GM12872 (cell line): ENCODE results near the gene PAX7.

Experiments
- CTCF ChIP-seq: IDR thresholded peaks from 3 replicates; pipeline ENCODE4 v1.5.1; 2011; ENCODE audit warnings: low read depth, mild to moderate bottlenecking, low read length, moderate library complexity; ENCODE audit not compliant: insufficient read depth

PAX7 gene

GRCh38 chr1:18716785-18717678 lies 86.4 kb downstream of the PAX7 start:
- no peak for TF ChIP-seq CTCF

- TF ChIP-seq CTCF, result no peak
Observed at GRCh38 chr1:18719786-18720451, 89.3 kb downstream of the PAX7 start.

- TF ChIP-seq CTCF, result no peak
Observed at GRCh38 chr1:18721041-18721440, 90.4 kb downstream of the PAX7 start.

- no peak for TF ChIP-seq CTCF
Observed at GRCh38 chr1:18721776-18722175, 91.1 kb downstream of the PAX7 start.

GRCh38 chr1:18722270-18722669 lies 91.6 kb downstream of the PAX7 start:
- no peak for TF ChIP-seq CTCF

- no peak for TF ChIP-seq CTCF
Observed at GRCh38 chr1:18723206-18723605, 92.6 kb downstream of the PAX7 start.

- no peak for TF ChIP-seq CTCF
Observed at GRCh38 chr1:18723701-18724411, 93.2 kb downstream of the PAX7 start.
